ENCODE measurements around the gene DGKG. TPM values are rescaled to one million over a fixed set of nuclear protein-coding genes. Genes with fewer than 3 reads are reported as not detected.

Gene DGKG
- polyA plus RNA-seq, 3 donors, result 0.26 to 0.93 (median 0.70) TPM

- DNase-seq (ENCODE audit: extremely low read depth in 1 of 11, low read depth in 9 of 11, low spot score in 4 of 11), result no peak
These were observed 34.0 kb downstream of the DGKG start for GRCh38 chr3:186327912-186328487.

- no peak for DNase-seq (ENCODE audit: extremely low read depth in 1 of 11, low read depth in 9 of 11, low spot score in 4 of 11)
These were observed 39.3 kb downstream of the DGKG start for GRCh38 chr3:186322761-186323160.

GRCh38 chr3:186321746-186322145 is 40.3 kb downstream of the DGKG start:
- DNase-seq (ENCODE audit: extremely low read depth in 1 of 11, low read depth in 9 of 11, low spot score in 4 of 11), result no peak

GRCh38 chr3:186320862-186321568 is 41.0 kb downstream of the DGKG start:
- DNase-seq (ENCODE audit: extremely low read depth in 1 of 11, low read depth in 9 of 11, low spot score in 4 of 11), result no peak

GRCh38 chr3:186319945-186320344 is 42.1 kb downstream of the DGKG start:
- DNase-seq (ENCODE audit: extremely low read depth in 1 of 11, low read depth in 9 of 11, low spot score in 4 of 11), result no peak

- no peak for DNase-seq (ENCODE audit: extremely low read depth in 1 of 11, low read depth in 9 of 11, low spot score in 4 of 11)
These were observed 43.9 kb downstream of the DGKG start for GRCh38 chr3:186318135-186318534.

- DNase-seq (ENCODE audit: extremely low read depth in 1 of 11, low read depth in 9 of 11, low spot score in 4 of 11), result no peak
These were observed 44.6 kb downstream of the DGKG start for GRCh38 chr3:186317478-186317877.

- no peak for DNase-seq (ENCODE audit: extremely low read depth in 1 of 11, low read depth in 9 of 11, low spot score in 4 of 11)
These were observed 45.3 kb downstream of the DGKG start for GRCh38 chr3:186316666-186317260.

- DNase-seq (ENCODE audit: extremely low read depth in 1 of 11, low read depth in 9 of 11, low spot score in 4 of 11), result no peak
These were observed 46.3 kb downstream of the DGKG start for GRCh38 chr3:186315581-186316354.

- DNase-seq (ENCODE audit: extremely low read depth in 1 of 11, low read depth in 9 of 11, low spot score in 4 of 11), result no peak
These were observed 47.1 kb downstream of the DGKG start for GRCh38 chr3:186314896-186315295.

GRCh38 chr3:186311441-186311840 is 50.6 kb downstream of the DGKG start:
- DNase-seq (ENCODE audit: extremely low read depth in 1 of 11, low read depth in 9 of 11, low spot score in 4 of 11), result no peak

- no peak for DNase-seq (ENCODE audit: extremely low read depth in 1 of 11, low read depth in 9 of 11, low spot score in 4 of 11)
These were observed 53.5 kb downstream of the DGKG start for GRCh38 chr3:186308549-186308948.

GRCh38 chr3:186307594-186308221 is 54.3 kb downstream of the DGKG start:
- peak; percentile 33 to 77 (median 53) for DNase-seq (ENCODE audit: extremely low read depth in 1 of 11, low read depth in 9 of 11, low spot score in 4 of 11)

GRCh38 chr3:186305286-186305685 is 56.7 kb downstream of the DGKG start:
- DNase-seq (ENCODE audit: extremely low read depth in 1 of 11, low read depth in 9 of 11, low spot score in 4 of 11), result no peak

- peak in 1 of 11 donors; percentile 4 for DNase-seq (ENCODE audit: extremely low read depth in 1 of 11, low read depth in 9 of 11, low spot score in 4 of 11)
These were observed 58.1 kb downstream of the DGKG start for GRCh38 chr3:186303965-186304364.

- no peak for DNase-seq (ENCODE audit: extremely low read depth in 1 of 11, low read depth in 9 of 11, low spot score in 4 of 11)
These were observed 62.7 kb downstream of the DGKG start for GRCh38 chr3:186299327-186299726.

- no peak for DNase-seq (ENCODE audit: extremely low read depth in 1 of 11, low read depth in 9 of 11, low spot score in 4 of 11)
These were observed 63.2 kb downstream of the DGKG start for GRCh38 chr3:186298876-186299275.

GRCh38 chr3:186290796-186291195 is 71.2 kb downstream of the DGKG start:
- no peak for DNase-seq (ENCODE audit: extremely low read depth in 1 of 11, low read depth in 9 of 11, low spot score in 4 of 11)

GRCh38 chr3:186287711-186288110 is 74.3 kb downstream of the DGKG start:
- DNase-seq (ENCODE audit: extremely low read depth in 1 of 11, low read depth in 9 of 11, low spot score in 4 of 11), result peak in 1 of 11 donors; percentile 15

All from renal cortex interstitium (tissue), 11 donors.